ENCODE results near the gene SLC7A14.

The SLC7A14 gene

DNA sequence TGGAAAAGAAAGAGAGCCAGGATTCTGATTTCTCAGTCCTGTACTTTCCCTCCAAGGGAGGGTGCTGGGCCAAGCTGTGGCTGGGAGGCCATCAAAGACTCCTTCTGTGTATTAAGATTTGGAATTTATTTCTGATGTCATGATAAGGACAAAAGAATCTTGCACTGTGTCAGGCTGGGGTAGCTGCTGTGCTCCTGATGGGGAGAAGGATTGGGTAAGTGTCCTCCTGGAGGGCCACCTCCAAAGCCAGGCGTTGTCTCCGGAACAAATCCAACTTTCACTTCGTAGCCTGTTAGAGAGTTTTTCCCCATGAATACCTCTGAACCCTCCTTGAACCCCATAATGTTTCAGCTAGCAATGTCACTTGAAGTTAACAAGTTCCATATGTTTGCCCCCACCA lies 137.3 kb downstream of the SLC7A14 start:
- Histone ChIP-seq H3K27me3 (ENCODE audit: insufficient read depth, low read length) (no peaks in the 10 kb centered on the region), H2AFZ (ENCODE audit: low read length, unreplicated experiment) (peak overlapping the region; percentile 54), H3K79me2 (ENCODE audit: control insufficient read depth, insufficient read depth, low read length, unreplicated experiment) (no peaks in the 10 kb centered on the region), H3K36me3 (ENCODE audit: insufficient read depth, low read length) (no peaks in the 10 kb centered on the region), H3K27ac (ENCODE audit: low read depth, low read length) (no peak overlapping the region), H3K4me1 (ENCODE audit: control insufficient read depth, insufficient read depth, low read length, unreplicated experiment) (peaks cover 9% of the 10 kb centered on the region), H3K4me3 (ENCODE audit: low read depth, low read length) (peak overlapping the region; percentile 51; the same call in 1 of the 2 replicates)

DNA sequence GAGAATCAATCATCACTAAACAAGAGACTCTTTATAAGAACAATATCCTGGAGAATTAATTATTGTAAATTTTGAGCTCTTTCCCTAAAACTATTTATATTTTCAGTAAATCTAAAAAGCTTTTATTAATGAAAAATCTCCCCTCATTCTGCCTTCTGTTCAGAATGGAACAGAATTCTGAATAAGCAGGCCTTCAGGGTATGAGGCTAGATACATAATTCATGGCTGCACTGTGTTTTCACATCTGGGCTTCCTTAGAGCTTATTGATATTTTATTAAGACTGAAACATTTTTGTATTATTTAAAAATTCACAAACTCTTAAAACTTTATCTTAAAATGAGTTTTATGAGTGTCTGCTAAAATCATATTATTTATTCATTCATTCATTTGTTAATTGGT lies 142.4 kb downstream of the SLC7A14 start:
- Histone ChIP-seq H2AFZ (ENCODE audit: low read length, unreplicated experiment) (no peak overlapping the region), H3K4me3 (ENCODE audit: low read depth, low read length) (no peak overlapping the region)

DNA sequence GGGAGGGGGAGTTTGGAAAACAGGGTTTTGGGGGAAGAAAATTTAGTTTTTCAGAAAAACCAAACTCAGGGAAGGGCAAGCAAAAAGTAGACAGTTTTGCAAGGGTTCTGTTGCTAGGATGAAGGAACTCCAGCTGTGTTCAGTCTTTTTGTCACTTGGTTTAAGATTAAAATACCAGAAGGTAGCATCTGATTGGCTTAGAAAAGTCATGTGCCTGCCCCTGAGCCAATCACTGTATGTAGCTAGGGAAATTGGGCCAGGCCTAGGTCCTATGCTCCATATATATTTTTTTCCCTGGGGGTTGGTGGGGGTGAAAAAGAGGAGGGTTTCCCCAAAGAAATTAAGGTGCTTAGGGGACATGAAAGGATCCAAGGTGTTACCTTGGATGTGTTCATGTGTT lies 142.9 kb downstream of the SLC7A14 start:
- no peaks in the 10 kb centered on the region for H3K27me3 ChIP-seq (ENCODE audit: insufficient read depth, low read length)
- H3K36me3 ChIP-seq (ENCODE audit: insufficient read depth, low read length) = no peaks in the 10 kb centered on the region
- no peak overlapping the region for H3K27ac ChIP-seq (ENCODE audit: low read depth, low read length)
- no peak overlapping the region for H2AFZ ChIP-seq (ENCODE audit: low read length, unreplicated experiment)
- no peak overlapping the region for H3K4me3 ChIP-seq (ENCODE audit: low read depth, low read length)
- peaks cover 28% of the 10 kb centered on the region for H3K4me1 ChIP-seq (ENCODE audit: control insufficient read depth, insufficient read depth, low read length, unreplicated experiment)
- no peaks in the 10 kb centered on the region for H3K79me2 ChIP-seq (ENCODE audit: control insufficient read depth, insufficient read depth, low read length, unreplicated experiment)

More for the DNA sequence above, 142.4 kb downstream of the SLC7A14 start:
- H3K27me3 ChIP-seq (ENCODE audit: insufficient read depth, low read length) = no peaks in the 10 kb centered on the region
- H3K79me2 ChIP-seq (ENCODE audit: control insufficient read depth, insufficient read depth, low read length, unreplicated experiment) = no peaks in the 10 kb centered on the region
- no peaks in the 10 kb centered on the region for H3K36me3 ChIP-seq (ENCODE audit: insufficient read depth, low read length)
- H3K27ac ChIP-seq (ENCODE audit: low read depth, low read length) = no peak overlapping the region
- peaks cover 28% of the 10 kb centered on the region for H3K4me1 ChIP-seq (ENCODE audit: control insufficient read depth, insufficient read depth, low read length, unreplicated experiment)

DNA sequence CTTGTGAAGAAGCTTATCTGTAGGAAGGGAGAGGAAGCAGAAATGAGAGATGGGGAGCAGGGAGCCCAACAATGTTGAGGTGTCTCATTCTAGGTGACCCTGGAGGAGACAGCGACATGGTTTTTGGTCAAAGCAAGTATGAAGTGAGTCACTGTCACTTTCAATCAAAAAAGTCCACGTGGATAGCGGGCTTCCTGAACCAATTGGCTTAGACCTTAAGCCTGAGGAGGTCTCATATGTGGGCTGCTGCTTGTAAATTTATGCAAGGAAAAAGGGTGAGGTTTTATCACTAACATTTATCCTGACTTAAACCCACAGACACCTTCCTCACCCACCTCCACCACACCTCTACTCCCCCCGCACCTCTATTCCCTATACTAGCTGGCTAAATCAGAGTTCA lies 144.5 kb downstream of the SLC7A14 start:
- H3K4me3 ChIP-seq (ENCODE audit: low read depth, low read length) = no peak overlapping the region
- no peaks in the 10 kb centered on the region for H3K27me3 ChIP-seq (ENCODE audit: insufficient read depth, low read length)
- no peaks in the 10 kb centered on the region for H3K79me2 ChIP-seq (ENCODE audit: control insufficient read depth, insufficient read depth, low read length, unreplicated experiment)
- H3K27ac ChIP-seq (ENCODE audit: low read depth, low read length) = no peak overlapping the region
- H2AFZ ChIP-seq (ENCODE audit: low read length, unreplicated experiment) = no peak overlapping the region
- H3K4me1 ChIP-seq (ENCODE audit: control insufficient read depth, insufficient read depth, low read length, unreplicated experiment) = peaks cover 26% of the 10 kb centered on the region
- peaks cover 7% of the 10 kb centered on the region; the same call in 1 of the 2 replicates for H3K36me3 ChIP-seq (ENCODE audit: insufficient read depth, low read length)

DNA sequence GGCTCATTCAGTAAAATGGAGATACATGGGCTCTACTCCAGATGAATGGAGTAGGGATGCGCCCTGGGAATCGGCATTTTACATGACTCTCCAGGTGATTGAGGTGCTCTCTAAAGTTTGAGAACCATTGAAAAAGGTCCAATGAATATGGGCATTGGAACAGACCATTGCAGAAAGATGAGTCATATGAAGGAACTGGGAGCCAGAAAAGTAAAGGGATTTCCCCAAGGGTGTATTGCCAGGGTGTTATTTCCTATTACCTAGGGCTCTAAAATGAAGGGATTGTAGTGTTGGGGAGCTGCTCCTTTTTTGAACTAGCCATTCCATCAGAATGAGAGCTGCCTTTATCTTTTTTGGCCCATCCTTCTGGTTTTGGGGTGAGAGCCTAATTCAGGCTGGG lies 145.5 kb downstream of the SLC7A14 start:
- Histone ChIP-seq H3K79me2 (ENCODE audit: control insufficient read depth, insufficient read depth, low read length, unreplicated experiment) (no peaks in the 10 kb centered on the region), H2AFZ (ENCODE audit: low read length, unreplicated experiment) (no peak overlapping the region), H3K4me1 (ENCODE audit: control insufficient read depth, insufficient read depth, low read length, unreplicated experiment) (peaks cover 26% of the 10 kb centered on the region), H3K27ac (ENCODE audit: low read depth, low read length) (no peak overlapping the region), H3K4me3 (ENCODE audit: low read depth, low read length) (no peak overlapping the region), H3K27me3 (ENCODE audit: insufficient read depth, low read length) (no peaks in the 10 kb centered on the region), H3K36me3 (ENCODE audit: insufficient read depth, low read length) (peaks cover 15% of the 10 kb centered on the region; the same call in 1 of the 2 replicates)

DNA sequence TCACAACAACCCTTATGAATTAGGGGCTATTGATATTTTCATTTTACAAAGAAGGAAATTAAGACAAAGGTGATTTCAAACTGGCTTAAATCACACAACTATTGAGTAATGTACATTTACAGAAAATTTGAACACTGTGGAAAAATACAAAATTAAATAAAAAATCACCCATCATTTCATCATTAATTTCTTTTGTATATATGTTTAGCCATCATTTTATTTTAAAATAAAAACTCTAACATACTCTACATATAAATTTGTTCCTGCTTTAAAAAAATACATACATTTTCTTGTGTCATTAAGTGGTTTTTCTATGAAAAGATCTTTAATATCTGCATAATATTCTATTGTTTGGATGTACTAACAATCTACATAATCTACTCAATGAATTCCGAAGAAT lies 147.0 kb downstream of the SLC7A14 start:
- H2AFZ ChIP-seq (ENCODE audit: low read length, unreplicated experiment) = no peak overlapping the region
- H3K36me3 ChIP-seq (ENCODE audit: insufficient read depth, low read length) = peaks cover 28% of the 10 kb centered on the region
- no peaks in the 10 kb centered on the region for H3K27me3 ChIP-seq (ENCODE audit: insufficient read depth, low read length)
- H3K4me3 ChIP-seq (ENCODE audit: low read depth, low read length) = no peak overlapping the region
- H3K79me2 ChIP-seq (ENCODE audit: control insufficient read depth, insufficient read depth, low read length, unreplicated experiment) = no peaks in the 10 kb centered on the region
- peaks cover 26% of the 10 kb centered on the region for H3K4me1 ChIP-seq (ENCODE audit: control insufficient read depth, insufficient read depth, low read length, unreplicated experiment)
- no peak overlapping the region for H3K27ac ChIP-seq (ENCODE audit: low read depth, low read length)

DNA sequence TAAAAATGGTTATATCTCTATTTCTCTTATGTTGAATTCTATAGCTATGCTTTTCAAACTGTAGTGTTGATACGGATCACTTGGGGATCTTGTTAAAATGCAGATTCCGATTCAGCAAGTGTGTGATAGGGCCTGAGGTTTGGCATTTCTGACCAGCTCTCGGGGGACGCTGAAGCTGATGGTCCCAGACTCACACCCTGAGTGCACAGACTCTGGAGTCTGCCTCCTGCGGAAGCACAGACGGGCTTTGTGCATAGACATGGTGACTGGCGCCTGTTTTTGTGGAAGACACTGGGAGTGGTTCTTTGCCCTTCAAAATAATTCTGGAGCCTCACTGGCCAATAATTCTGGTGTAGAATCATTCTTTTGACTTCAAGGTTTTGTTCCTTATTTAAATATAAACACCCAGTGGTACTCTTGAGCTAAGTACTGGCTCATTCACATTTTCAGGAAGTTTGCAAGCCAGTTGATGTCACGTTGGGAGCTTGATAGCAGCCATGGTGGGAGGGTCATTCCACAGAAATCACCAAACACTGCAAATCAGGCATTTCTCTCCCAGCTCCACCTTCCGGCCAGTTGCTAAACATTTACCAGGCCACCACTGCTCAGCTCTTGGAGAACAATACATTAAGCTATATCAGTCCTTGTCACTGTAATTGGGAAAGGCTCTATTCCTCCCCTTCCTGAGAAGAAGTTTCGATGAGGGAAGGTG lies 148.0 kb downstream of the SLC7A14 start:
- Histone ChIP-seq H3K4me1 (ENCODE audit: control insufficient read depth, insufficient read depth, low read length, unreplicated experiment) (peaks cover 26% of the 10 kb centered on the region), H3K4me3 (ENCODE audit: low read depth, low read length) (no peak overlapping the region), H3K79me2 (ENCODE audit: control insufficient read depth, insufficient read depth, low read length, unreplicated experiment) (no peaks in the 10 kb centered on the region), H2AFZ (ENCODE audit: low read length, unreplicated experiment) (no peak overlapping the region), H3K27ac (ENCODE audit: low read depth, low read length) (no peak overlapping the region), H3K27me3 (ENCODE audit: insufficient read depth, low read length) (no peaks in the 10 kb centered on the region), H3K36me3 (ENCODE audit: insufficient read depth, low read length) (peaks cover 35% of the 10 kb centered on the region)

DNA sequence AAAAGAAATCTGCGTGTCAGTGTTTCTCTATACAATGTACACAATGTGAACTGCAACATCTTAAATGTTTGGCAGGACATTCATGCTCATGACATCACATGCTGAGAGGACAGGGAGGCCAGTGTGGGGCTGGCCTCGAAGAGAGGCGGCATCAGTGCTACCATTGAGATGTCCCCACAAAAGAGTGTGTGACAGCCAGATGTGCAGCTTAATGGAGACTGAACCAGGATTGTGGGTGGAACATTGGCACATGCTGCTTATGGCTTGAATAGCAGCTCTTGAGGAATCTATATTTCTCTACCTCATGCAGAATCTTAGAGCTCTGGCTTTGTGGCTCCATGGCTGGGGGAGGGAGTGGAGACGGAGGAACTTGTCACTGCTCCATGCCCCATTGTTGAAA lies 148.7 kb downstream of the SLC7A14 start:
- H3K27ac ChIP-seq (ENCODE audit: low read depth, low read length) = no peak overlapping the region
- H3K36me3 ChIP-seq (ENCODE audit: insufficient read depth, low read length) = peaks cover 40% of the 10 kb centered on the region
- H2AFZ ChIP-seq (ENCODE audit: low read length, unreplicated experiment) = no peak overlapping the region
- H3K4me1 ChIP-seq (ENCODE audit: control insufficient read depth, insufficient read depth, low read length, unreplicated experiment) = peaks cover 26% of the 10 kb centered on the region
- no peak overlapping the region for H3K4me3 ChIP-seq (ENCODE audit: low read depth, low read length)
- H3K27me3 ChIP-seq (ENCODE audit: insufficient read depth, low read length) = no peaks in the 10 kb centered on the region
- no peaks in the 10 kb centered on the region for H3K79me2 ChIP-seq (ENCODE audit: control insufficient read depth, insufficient read depth, low read length, unreplicated experiment)

DNA sequence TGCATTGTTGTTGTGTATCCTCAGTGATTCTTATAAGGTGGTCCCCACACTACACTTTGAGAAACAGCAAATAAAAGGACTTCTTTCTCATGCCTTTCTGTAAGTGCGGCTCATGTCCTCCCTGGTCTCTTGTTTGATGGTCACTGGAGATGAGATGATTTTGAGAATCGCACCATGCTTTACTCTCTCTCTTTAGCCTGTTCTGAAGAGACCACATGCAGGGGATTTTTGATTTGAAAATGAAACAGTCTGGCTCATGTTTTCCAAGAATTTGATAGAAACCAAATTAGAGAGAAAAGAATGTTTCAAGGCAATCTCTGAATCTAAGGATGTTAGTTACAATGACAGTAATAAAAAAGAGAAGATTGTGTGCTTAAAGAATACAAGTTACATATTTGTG lies 149.2 kb downstream of the SLC7A14 start:
- Histone ChIP-seq H3K79me2 (ENCODE audit: control insufficient read depth, insufficient read depth, low read length, unreplicated experiment) (peaks cover 1% of the 10 kb centered on the region), H2AFZ (ENCODE audit: low read length, unreplicated experiment) (no peak overlapping the region), H3K4me1 (ENCODE audit: control insufficient read depth, insufficient read depth, low read length, unreplicated experiment) (peaks cover 26% of the 10 kb centered on the region), H3K27ac (ENCODE audit: low read depth, low read length) (no peak overlapping the region), H3K27me3 (ENCODE audit: insufficient read depth, low read length) (no peaks in the 10 kb centered on the region), H3K36me3 (ENCODE audit: insufficient read depth, low read length) (peaks cover 43% of the 10 kb centered on the region), H3K4me3 (ENCODE audit: low read depth, low read length) (no peak overlapping the region)

DNA sequence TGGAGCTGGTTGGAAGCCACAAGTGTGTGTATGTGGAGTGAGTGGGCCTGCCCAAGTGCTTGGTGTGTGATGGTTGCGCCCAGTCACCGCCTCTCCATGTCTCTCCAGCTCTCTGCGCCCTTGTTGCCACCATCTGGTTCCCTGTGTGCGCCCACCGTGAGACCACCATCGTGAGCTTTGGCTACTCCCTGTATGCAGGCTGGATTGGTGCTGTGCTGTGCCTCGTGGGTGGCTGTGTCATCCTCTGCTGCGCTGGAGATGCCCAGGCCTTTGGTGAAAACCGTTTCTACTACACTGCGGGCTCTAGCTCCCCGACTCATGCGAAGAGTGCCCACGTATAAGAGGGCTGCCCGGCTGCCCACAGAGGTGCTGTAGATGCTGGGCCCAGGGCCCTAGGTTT lies 153.5 kb downstream of the SLC7A14 start:
- H3K79me2 ChIP-seq (ENCODE audit: control insufficient read depth, insufficient read depth, low read length, unreplicated experiment) = peaks cover 30% of the 10 kb centered on the region
- H3K27me3 ChIP-seq (ENCODE audit: insufficient read depth, low read length) = no peaks in the 10 kb centered on the region
- no peak overlapping the region for H3K27ac ChIP-seq (ENCODE audit: low read depth, low read length)
- no peak overlapping the region for H3K4me3 ChIP-seq (ENCODE audit: low read depth, low read length)
- peaks cover 13% of the 10 kb centered on the region for H3K4me1 ChIP-seq (ENCODE audit: control insufficient read depth, insufficient read depth, low read length, unreplicated experiment)
- H3K36me3 ChIP-seq (ENCODE audit: insufficient read depth, low read length) = peaks cover 67% of the 10 kb centered on the region
- no peak overlapping the region for H2AFZ ChIP-seq (ENCODE audit: low read length, unreplicated experiment)

DNA sequence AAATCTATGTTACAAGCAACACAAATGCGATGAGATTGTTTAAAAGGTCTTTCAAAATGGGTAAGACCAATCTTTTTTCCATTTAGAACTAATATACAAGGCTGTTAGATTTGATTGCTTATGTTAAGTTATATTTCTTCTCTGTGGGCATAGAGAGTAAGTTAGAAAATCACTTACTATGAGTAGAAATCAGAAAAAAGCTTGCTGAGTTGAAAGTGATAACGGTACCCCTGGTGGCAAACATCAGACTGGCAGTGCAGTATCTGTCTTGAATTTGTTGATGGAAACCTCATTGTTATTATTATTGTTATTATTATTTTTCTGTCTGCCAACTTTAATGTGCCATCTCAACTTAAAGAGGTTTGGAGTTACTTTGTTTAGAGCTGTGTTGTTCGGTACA lies 154.8 kb downstream of the SLC7A14 start:
- Histone ChIP-seq H3K36me3 (ENCODE audit: insufficient read depth, low read length) (peaks cover 68% of the 10 kb centered on the region), H3K79me2 (ENCODE audit: control insufficient read depth, insufficient read depth, low read length, unreplicated experiment) (peaks cover 36% of the 10 kb centered on the region), H3K4me1 (ENCODE audit: control insufficient read depth, insufficient read depth, low read length, unreplicated experiment) (peaks cover 13% of the 10 kb centered on the region), H3K27ac (ENCODE audit: low read depth, low read length) (no peak overlapping the region), H3K4me3 (ENCODE audit: low read depth, low read length) (no peak overlapping the region), H2AFZ (ENCODE audit: low read length, unreplicated experiment) (no peak overlapping the region), H3K27me3 (ENCODE audit: insufficient read depth, low read length) (no peaks in the 10 kb centered on the region)
